Osteocyte (in vitro differentiated cells): ENCODE data around the gene ABLIM2. TPM values are rescaled to one million over a fixed set of nuclear protein-coding genes. Genes with fewer than 3 reads are reported as not detected.

Source experiments
- DNase-seq: peaks from one replicate; pipeline ENCODE4 v3.0.0; 2021; ENCODE audit warnings: mixed read lengths; ENCODE audit not compliant: unreplicated experiment; ENCODE audit errors: extremely low spot score
- H3K27ac Mint-ChIP-seq: one replicate; pipeline ENCODE4 v1.8.0; 2021; ENCODE audit warnings: mild to moderate bottlenecking, mixed read lengths; ENCODE audit not compliant: unreplicated experiment
- H3K27me3 Mint-ChIP-seq: one replicate; pipeline ENCODE4 v1.8.0; 2021; ENCODE audit warnings: mixed read lengths; ENCODE audit not compliant: unreplicated experiment
- H3K36me3 Mint-ChIP-seq: one replicate; pipeline ENCODE4 v1.8.0; 2021; ENCODE audit warnings: mixed read lengths; ENCODE audit not compliant: unreplicated experiment
- H3K4me1 Mint-ChIP-seq: one replicate; pipeline ENCODE4 v1.8.0; 2021; ENCODE audit warnings: mixed read lengths; ENCODE audit not compliant: unreplicated experiment
- H3K4me3 Mint-ChIP-seq: one replicate; pipeline ENCODE4 v1.8.0; 2021; ENCODE audit warnings: mild to moderate bottlenecking, moderate library complexity, mixed read lengths; ENCODE audit not compliant: unreplicated experiment
- H3K9me3 Mint-ChIP-seq: one replicate; pipeline ENCODE4 v1.8.0; 2021; ENCODE audit warnings: mixed read lengths; ENCODE audit not compliant: unreplicated experiment
- total RNA-seq: library from RNA; stranded (reverse); gene quantifications from 2 replicates; pipeline ENCODE4 v1.2.1, GENCODE V29; 2021
- TF ChIP-seq, protein P1 (sequence below): fragments of 200-600 bp; sonication (generic); IDR thresholded peaks from 2 replicates; pipeline ENCODE4 v1.5.0; 2021; ENCODE audit warnings: antibody characterized with exemption, mild to moderate bottlenecking, moderate library complexity

The ABLIM2 gene
- total RNA-seq, 1 donor from 2014 or later: 0.24 TPM

GRCh38 chr4:7993671-7994070 lies 164.9 kb downstream of the ABLIM2 start:
- Mint-ChIP-seq H3K36me3 (no peaks in the 10 kb centered on the region), H3K4me3 (no peak overlapping the region), H3K27me3 (peaks cover 16% of the 10 kb centered on the region), H3K4me1 (no peaks in the 10 kb centered on the region), H3K27ac (no peak overlapping the region), H3K9me3 (peaks cover 4% of the 10 kb centered on the region)
- TF ChIP-seq, protein P1, sequence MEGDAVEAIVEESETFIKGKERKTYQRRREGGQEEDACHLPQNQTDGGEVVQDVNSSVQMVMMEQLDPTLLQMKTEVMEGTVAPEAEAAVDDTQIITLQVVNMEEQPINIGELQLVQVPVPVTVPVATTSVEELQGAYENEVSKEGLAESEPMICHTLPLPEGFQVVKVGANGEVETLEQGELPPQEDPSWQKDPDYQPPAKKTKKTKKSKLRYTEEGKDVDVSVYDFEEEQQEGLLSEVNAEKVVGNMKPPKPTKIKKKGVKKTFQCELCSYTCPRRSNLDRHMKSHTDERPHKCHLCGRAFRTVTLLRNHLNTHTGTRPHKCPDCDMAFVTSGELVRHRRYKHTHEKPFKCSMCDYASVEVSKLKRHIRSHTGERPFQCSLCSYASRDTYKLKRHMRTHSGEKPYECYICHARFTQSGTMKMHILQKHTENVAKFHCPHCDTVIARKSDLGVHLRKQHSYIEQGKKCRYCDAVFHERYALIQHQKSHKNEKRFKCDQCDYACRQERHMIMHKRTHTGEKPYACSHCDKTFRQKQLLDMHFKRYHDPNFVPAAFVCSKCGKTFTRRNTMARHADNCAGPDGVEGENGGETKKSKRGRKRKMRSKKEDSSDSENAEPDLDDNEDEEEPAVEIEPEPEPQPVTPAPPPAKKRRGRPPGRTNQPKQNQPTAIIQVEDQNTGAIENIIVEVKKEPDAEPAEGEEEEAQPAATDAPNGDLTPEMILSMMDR: no peak
- DNase-seq: no peak

DNA sequence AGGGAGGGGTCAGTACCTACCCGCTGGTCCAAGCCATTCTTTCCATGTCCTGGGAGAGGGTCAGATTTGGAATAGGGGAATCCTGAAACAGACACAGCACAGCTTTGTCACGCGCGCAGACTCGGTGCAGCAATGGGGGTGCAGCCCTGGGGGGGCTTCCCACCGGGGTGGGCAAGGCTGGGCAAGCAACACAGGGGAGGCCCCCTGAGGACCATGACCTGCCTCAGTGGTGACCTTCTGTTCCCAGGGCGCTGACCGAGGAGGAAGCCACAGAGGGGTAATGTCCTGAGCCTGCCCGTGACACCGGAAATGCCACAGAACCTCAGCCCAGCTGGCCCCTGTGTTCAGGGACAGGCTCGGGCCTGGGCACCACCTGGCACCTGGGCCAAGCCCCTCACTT lies 165.8 kb downstream of the ABLIM2 start:
- H3K27me3 Mint-ChIP-seq: peaks cover 13% of the 10 kb centered on the region
- DNase-seq: no peak
- H3K27ac Mint-ChIP-seq: no peak overlapping the region
- no peaks in the 10 kb centered on the region for H3K36me3 Mint-ChIP-seq
- no peak overlapping the region for H3K4me3 Mint-ChIP-seq
- H3K9me3 Mint-ChIP-seq: peaks cover 4% of the 10 kb centered on the region
- H3K4me1 Mint-ChIP-seq: no peaks in the 10 kb centered on the region
- TF ChIP-seq, protein P1: no peak

DNA sequence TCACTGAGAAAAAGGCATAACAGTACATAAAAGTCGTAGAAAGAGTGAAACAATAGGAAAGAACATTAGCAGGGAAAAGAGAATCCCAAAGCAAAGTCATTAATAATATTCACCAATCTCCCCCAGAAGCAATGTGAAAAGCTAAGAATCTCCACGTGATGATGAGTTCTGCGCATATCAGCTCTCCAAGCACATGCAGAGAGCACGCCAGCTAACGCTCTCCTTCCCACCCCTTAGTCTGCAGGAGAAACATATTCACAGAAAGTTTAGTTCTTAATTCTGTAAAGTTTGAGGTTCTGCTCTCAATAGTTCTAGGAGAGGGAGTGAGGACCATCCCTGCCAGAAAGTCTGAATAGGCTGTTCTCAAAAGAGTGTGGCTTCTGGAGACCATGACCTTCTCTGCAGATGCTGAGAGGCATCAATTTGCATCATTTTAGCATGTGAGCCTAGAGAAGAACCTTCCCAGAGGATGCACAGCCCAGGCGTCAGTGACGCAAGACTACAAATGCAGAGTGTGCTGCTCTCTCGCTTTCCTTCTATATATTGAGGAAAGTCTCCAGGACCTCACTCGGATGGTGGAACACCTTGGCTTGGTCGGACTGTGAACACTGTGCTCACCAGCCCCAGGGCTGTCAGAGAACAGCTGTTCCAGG lies 167.7 kb downstream of the ABLIM2 start:
- TF ChIP-seq, protein P1: no peak
- no peak overlapping the region for H3K4me3 Mint-ChIP-seq
- DNase-seq: no peak
- H3K27ac Mint-ChIP-seq: no peak overlapping the region
- H3K9me3 Mint-ChIP-seq: no peaks in the 10 kb centered on the region
- peaks cover 3% of the 10 kb centered on the region for H3K27me3 Mint-ChIP-seq
- no peaks in the 10 kb centered on the region for H3K36me3 Mint-ChIP-seq
- H3K4me1 Mint-ChIP-seq: peaks cover 7% of the 10 kb centered on the region

DNA sequence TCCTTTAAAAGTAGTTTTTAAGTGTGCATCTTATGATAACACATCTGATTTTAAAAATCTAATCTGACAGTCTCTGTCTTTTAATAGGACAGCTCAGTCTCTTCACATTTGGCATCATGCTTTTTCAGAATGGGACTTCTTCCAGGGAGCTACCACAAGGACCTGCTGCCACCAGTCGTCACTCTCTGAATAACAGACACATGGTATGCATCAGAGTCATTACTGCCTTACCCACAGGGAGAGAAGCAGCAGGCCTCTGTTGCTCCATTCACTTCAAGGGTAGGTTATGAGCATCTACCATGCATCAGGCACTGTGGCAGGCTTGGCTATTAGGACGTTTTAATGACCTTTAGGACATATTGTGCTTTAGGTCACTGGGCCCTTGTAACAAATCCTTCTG lies 169.0 kb downstream of the ABLIM2 start:
- H3K36me3 Mint-ChIP-seq: no peaks in the 10 kb centered on the region
- peaks cover 11% of the 10 kb centered on the region for H3K4me1 Mint-ChIP-seq
- no peak for DNase-seq
- no peaks in the 10 kb centered on the region for H3K9me3 Mint-ChIP-seq
- H3K27me3 Mint-ChIP-seq: peaks cover 3% of the 10 kb centered on the region
- no peak overlapping the region for H3K27ac Mint-ChIP-seq
- H3K4me3 Mint-ChIP-seq: no peak overlapping the region
- TF ChIP-seq, protein P1: no peak

DNA sequence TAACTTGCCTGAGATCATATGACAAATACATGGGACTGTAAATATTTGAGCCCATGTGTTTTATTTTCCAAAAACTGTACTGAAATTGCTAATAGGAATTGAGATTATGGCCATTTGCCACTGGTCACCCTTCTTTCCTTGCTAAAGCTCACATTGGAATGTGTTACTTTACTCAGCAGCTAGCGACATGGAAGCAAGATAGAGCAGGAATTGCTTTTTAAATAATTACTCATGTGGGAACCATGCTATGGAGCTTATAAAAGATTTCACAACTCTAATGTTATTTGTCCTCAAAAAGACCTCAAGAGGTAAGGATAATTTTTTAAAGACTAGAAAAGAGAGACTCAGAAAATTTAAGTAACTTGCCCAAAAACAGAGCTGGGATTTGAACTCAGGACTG lies 170.2 kb downstream of the ABLIM2 start:
- H3K9me3 Mint-ChIP-seq: no peaks in the 10 kb centered on the region
- H3K27me3 Mint-ChIP-seq: peaks cover 3% of the 10 kb centered on the region
- H3K4me1 Mint-ChIP-seq: peaks cover 11% of the 10 kb centered on the region
- H3K36me3 Mint-ChIP-seq: no peaks in the 10 kb centered on the region
- TF ChIP-seq, protein P1: no peak
- DNase-seq: no peak
- no peak overlapping the region for H3K27ac Mint-ChIP-seq
- no peak overlapping the region for H3K4me3 Mint-ChIP-seq
